Trophoblast cell (in vitro differentiated cells and primary cell): Measurements from ENCODE around the gene RLN1. TPM values are rescaled to one million over a fixed set of nuclear protein-coding genes. Genes with fewer than 3 reads are reported as not detected.
A peak's percentile ranks its signal among the peaks of the same experiment; 100 is the strongest.
"Not testable (repeated sequence)": the region's sequence is repeated elsewhere in the genome, so short reads cannot be mapped to it uniquely, and the experiment has no call there.

ENCODE experiments used
- DNase-seq, 2 donors: peaks; one replicate each; pipeline ENCODE4 v3.0.0-alpha.2; 2016
- H2AFZ ChIP-seq: 2 replicates; pipeline ENCODE4 v1.6.1; 2013; ENCODE audit warnings: low read length, moderate library complexity, mild to moderate bottlenecking; ENCODE audit not compliant: insufficient read depth, poor library complexity
- H2AK5ac ChIP-seq: 2 replicates; pipeline ENCODE4 v1.6.1; 2013; ENCODE audit warnings: mild to moderate bottlenecking, low read length
- H2BK120ac ChIP-seq: 2 replicates; pipeline ENCODE4 v1.6.1; 2013; ENCODE audit warnings: low read length, mild to moderate bottlenecking, moderate library complexity; ENCODE audit not compliant: insufficient read depth, poor library complexity
- H2BK12ac ChIP-seq: 2 replicates; pipeline ENCODE4 v1.6.1; 2013; ENCODE audit warnings: mild to moderate bottlenecking, low read length, moderate library complexity
- H2BK5ac ChIP-seq: 2 replicates; pipeline ENCODE4 v1.6.1; 2013; ENCODE audit warnings: low read length, low read depth, moderate library complexity, mild to moderate bottlenecking; ENCODE audit not compliant: poor library complexity
- H3K14ac ChIP-seq: 2 replicates; pipeline ENCODE4 v1.6.1; 2013; ENCODE audit warnings: mild to moderate bottlenecking, low read length
- H3K18ac ChIP-seq: 2 replicates; pipeline ENCODE4 v1.6.1; 2013; ENCODE audit warnings: mild to moderate bottlenecking, low read length
- H3K23ac ChIP-seq: 2 replicates; pipeline ENCODE4 v1.6.1; 2013; ENCODE audit warnings: low read length
- H3K27ac ChIP-seq: 2 replicates; pipeline ENCODE4 v1.5.1; 2013; ENCODE audit warnings: low read depth, mild to moderate bottlenecking, inconsistent platforms, low read length, moderate library complexity
- H3K27me3 ChIP-seq: 2 replicates; pipeline ENCODE4 v1.6.1; 2013; ENCODE audit warnings: inconsistent platforms, mild to moderate bottlenecking, low read length, moderate library complexity; ENCODE audit not compliant: insufficient read depth
- H3K36me3 ChIP-seq, 2 experiments: 1 replicate in 1 of 2; 2 replicates in 1 of 2; pipeline ENCODE4 v1.6.1; 2013; ENCODE audit warnings: low read length in 2 of 2, mild to moderate bottlenecking in 2 of 2, moderate library complexity in 1 of 2; ENCODE audit not compliant: insufficient read depth in 2 of 2, control insufficient read depth in 1 of 2
- H3K4ac ChIP-seq: 2 replicates; pipeline ENCODE4 v1.6.1; 2013; ENCODE audit warnings: low read depth, mild to moderate bottlenecking, low read length, moderate library complexity
- H3K4me1 ChIP-seq, 2 experiments: 1 replicate in 1 of 2; 2 replicates in 1 of 2; pipeline ENCODE4 v1.6.1; 2013; ENCODE audit warnings: low read length in 2 of 2, mild to moderate bottlenecking in 2 of 2, moderate library complexity in 1 of 2; ENCODE audit not compliant: insufficient read depth in 2 of 2, control insufficient read depth in 1 of 2
- H3K4me2 ChIP-seq: 2 replicates; pipeline ENCODE4 v1.6.1; 2013; ENCODE audit warnings: inconsistent platforms, mild to moderate bottlenecking, low read length, moderate library complexity
- H3K4me3 ChIP-seq: 2 replicates; pipeline ENCODE4 v1.5.1; 2013; ENCODE audit warnings: mild to moderate bottlenecking, low read depth, low read length, inconsistent platforms
- H3K79me1 ChIP-seq: one replicate; pipeline ENCODE4 v1.6.1; 2013; ENCODE audit warnings: low read length
- H3K79me2 ChIP-seq: 2 replicates; pipeline ENCODE4 v1.6.1; 2013; ENCODE audit warnings: low read length, mild to moderate bottlenecking; ENCODE audit not compliant: control insufficient read depth, insufficient read depth, poor library complexity
- H3K9ac ChIP-seq: 2 replicates; pipeline ENCODE4 v1.6.1; 2013; ENCODE audit warnings: mild to moderate bottlenecking, low read length
- H3K9me3 ChIP-seq: 2 replicates; pipeline ENCODE4 v1.6.1; 2013; ENCODE audit warnings: low read depth, mild to moderate bottlenecking, control low read depth, inconsistent platforms, low read length; ENCODE audit not compliant: insufficient read depth
- H4K12ac ChIP-seq: 2 replicates; pipeline ENCODE4 v1.6.1; 2013; ENCODE audit warnings: low read depth, mild to moderate bottlenecking, low read length, moderate library complexity
- H4K8ac ChIP-seq: 2 replicates; pipeline ENCODE4 v1.6.1; 2013; ENCODE audit warnings: low read depth, mild to moderate bottlenecking, low read length, moderate library complexity
- H4K91ac ChIP-seq: one replicate; pipeline ENCODE4 v1.6.1; 2013; ENCODE audit warnings: low read depth, mild to moderate bottlenecking, low read length, moderate library complexity
- WGBS: extraction: QIAGEN DNeasy Blood & Tissue Kit; methylation state at CpG from one replicate; pipeline ENCODE4 v1.1.7; 2013; ENCODE audit warnings: missing lambda C conversion rate; ENCODE audit not compliant: insufficient read length, insufficient coverage; ENCODE audit errors: extremely low coverage; 5-methylcytosine and 5-hydroxymethylcytosine counted together
- polyA plus RNA-seq: library from polyadenylated mRNA; stranded (reverse); fragments of 200-250 nt; gene quantifications from 2 replicates; pipeline ENCODE4 v1.2.3, GENCODE V29; 2013

Gene RLN1, protein sequence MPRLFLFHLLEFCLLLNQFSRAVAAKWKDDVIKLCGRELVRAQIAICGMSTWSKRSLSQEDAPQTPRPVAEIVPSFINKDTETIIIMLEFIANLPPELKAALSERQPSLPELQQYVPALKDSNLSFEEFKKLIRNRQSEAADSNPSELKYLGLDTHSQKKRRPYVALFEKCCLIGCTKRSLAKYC
- 1.0 and 1.1 TPM in 2 replicates for polyA plus RNA-seq

DNA sequence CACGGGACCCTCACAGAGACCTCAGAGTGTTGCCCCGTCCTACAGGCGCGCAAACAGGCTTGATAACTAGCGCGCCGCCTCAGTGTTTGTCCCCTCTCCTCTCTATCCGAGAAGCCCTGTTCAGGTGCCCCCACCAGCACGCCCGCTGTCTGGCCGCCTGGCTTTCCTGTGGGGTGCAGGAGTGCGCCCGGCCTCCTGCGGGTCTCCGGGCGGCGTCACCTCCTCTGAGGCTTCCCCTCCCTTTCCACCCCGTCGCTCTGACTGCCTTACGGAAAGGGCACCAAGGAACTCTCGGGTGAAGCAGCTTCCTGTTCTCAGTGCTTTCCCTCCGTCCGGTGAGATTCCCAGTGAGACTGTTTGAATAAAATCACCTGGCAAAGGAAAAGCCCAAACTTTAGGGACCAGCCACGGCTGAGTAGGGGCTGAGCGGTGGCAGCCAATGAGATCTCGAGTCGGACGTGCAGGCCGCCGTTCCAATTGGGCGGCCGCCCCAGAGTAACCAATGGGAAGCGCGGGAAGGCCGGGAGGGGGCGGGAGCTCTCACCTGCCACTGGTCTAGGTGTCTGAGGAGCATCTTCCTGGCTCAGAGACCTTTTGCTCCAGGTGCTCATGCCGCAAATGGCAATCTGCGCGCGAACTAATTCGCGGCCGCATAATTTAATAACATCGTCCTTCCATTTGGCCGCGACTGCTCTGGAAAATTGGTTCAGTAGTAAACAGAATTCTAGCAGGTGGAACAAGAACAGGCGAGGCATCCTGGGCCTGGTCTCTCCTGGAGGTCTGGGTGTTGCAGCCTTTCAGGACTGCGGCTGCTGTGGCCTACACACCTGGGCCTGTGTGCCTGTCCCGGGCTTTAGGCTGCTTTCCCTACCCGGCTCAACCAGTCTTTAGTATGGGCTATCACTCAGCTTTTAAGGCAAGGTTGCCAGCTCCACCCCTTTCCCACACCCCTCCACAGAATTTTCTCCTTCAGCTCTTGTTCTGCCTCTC, at the start of gene RLN1:
TSS of gene RLN1 (minus strand) at position 885 of the 990 bp plus-strand sequence. CDS start at position 755, 130 bp downstream.
- H3K79me1 ChIP-seq, H3K4me1 ChIP-seq, H3K4ac ChIP-seq, H4K91ac ChIP-seq, H2BK12ac ChIP-seq, H3K14ac ChIP-seq, H3K4me3 ChIP-seq, H3K18ac ChIP-seq, H3K9ac ChIP-seq, H3K9me3 ChIP-seq, H3K23ac ChIP-seq, H2AK5ac ChIP-seq, H3K27me3 ChIP-seq, H2BK120ac ChIP-seq, H3K27ac ChIP-seq, H2AFZ ChIP-seq, H3K36me3 ChIP-seq, H2BK5ac ChIP-seq, DNase-seq, H3K79me2 ChIP-seq, H4K12ac ChIP-seq: not testable (repeated sequence)
- no CpG with 5 or more reads among the region's 50 CpGs for WGBS
- Histone ChIP-seq H4K8ac (peak within 1 kb of the TSS; percentile 79), H3K4me2 (peak within 1 kb of the TSS; percentile 75)

DNA sequence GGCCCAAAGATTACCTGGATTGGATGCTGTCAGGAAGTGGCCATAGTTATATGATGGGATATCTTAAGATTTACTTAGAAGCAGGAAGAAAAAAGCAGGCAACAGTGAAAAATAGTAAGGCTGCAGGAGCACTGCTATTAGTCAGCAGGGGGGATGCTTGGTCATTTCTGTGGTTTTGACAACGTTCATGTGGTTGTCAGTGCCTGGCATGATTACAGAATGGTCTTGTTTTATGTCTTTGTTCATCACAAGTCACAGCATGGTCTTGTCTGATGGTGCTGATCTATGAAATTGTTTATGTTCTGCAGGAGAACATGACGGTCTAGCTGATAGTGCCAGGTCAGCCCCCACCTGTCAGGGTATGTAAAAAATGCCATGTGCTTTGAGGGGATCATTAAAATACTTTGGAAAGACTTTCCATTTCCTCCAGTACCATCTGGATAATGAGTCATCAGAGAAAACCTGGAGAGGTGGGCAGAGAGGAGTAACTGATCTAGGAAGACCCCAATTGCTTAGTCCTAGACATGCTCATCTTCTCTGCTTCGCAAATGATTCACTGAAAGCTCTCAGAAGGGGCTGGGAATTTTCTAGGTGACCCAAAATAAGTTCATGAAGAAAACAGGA, 49.5 kb upstream of the RLN1 start:
- no peak overlapping the region for H3K23ac ChIP-seq
- H3K27ac ChIP-seq = no peak overlapping the region
- H3K14ac ChIP-seq = no peak overlapping the region
- no peak overlapping the region for H4K91ac ChIP-seq
- no peak overlapping the region for H4K8ac ChIP-seq
- H3K9ac ChIP-seq = no peak overlapping the region
- no peaks in the 10 kb centered on the region for H3K36me3 ChIP-seq
- H3K4me1 ChIP-seq = peaks cover 2 to 8% of the 10 kb centered on the region in 2 experiments
- H3K27me3 ChIP-seq = no peaks in the 10 kb centered on the region
- peaks cover 6% of the 10 kb centered on the region for H3K79me1 ChIP-seq
- no peaks in the 10 kb centered on the region for H3K79me2 ChIP-seq
- H2AFZ ChIP-seq = no peak overlapping the region
- no peak for DNase-seq
- H2BK120ac ChIP-seq = no peak overlapping the region
- H2BK12ac ChIP-seq = no peak overlapping the region
- no peak overlapping the region for H3K4me3 ChIP-seq
- H3K4me2 ChIP-seq = no peak overlapping the region
- no peaks in the 10 kb centered on the region for H3K9me3 ChIP-seq
- WGBS = no CpG with 5 or more reads among the region's 3 CpGs
- no peak overlapping the region for H2BK5ac ChIP-seq
- H3K4ac ChIP-seq = no peak overlapping the region
- no peak overlapping the region for H4K12ac ChIP-seq
- no peak overlapping the region for H2AK5ac ChIP-seq
- no peak overlapping the region for H3K18ac ChIP-seq

DNA sequence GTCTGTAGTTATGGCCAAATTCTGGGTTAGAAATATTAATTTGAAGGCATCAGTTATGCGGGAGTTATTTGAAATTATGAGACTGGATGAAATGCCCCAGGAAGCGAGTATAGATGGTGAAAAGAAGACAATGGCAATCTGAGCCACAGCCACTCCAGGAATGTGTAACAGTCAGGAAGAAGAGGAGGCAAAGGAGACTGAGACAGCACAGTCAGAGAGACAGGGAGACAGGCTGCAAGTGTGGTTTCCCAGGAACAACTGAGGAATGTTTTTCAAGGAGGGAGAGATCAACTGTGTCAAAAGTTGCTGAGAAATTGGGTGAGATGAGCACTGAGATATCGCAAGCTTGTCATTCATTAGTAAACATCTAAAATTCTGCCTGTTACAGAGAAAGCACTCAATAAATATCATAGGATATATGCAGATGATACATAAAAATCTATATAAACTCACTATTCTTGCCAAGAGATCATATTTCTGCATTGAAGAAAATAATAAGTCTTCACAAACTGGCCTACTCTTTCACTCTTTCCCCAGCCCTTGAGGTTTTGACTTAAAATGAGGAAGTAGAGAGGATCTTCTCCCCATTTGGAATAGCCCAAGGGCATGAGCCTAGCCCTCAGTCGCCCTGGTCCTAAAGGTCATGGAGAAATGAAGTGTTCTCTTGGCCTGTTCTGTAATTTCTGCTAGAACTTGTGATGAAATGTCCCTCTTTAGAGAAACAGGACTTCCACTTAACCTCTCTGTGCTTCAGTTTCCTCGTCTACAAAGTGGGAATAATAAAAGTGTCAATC, 48.5 kb upstream of the RLN1 start:
- Histone ChIP-seq H2AFZ (no peak overlapping the region), H3K27ac (no peak overlapping the region), H2BK5ac (no peak overlapping the region), H3K14ac (no peak overlapping the region), H3K9ac (no peak overlapping the region), H2BK120ac (no peak overlapping the region), H3K4me2 (no peak overlapping the region), H3K4ac (no peak overlapping the region), H4K12ac (no peak overlapping the region), H4K91ac (no peak overlapping the region), H3K23ac (no peak overlapping the region), H3K4me3 (no peak overlapping the region), H3K79me2 (no peaks in the 10 kb centered on the region), H3K27me3 (no peaks in the 10 kb centered on the region), H3K18ac (no peak overlapping the region), H2BK12ac (no peak overlapping the region), H3K36me3 (no peaks in the 10 kb centered on the region), H3K79me1 (peaks cover 6% of the 10 kb centered on the region), H3K9me3 (no peaks in the 10 kb centered on the region), H2AK5ac (no peak overlapping the region), H3K4me1 (peaks cover 2 to 8% of the 10 kb centered on the region in 2 experiments), H4K8ac (no peak overlapping the region)
- no CpG with 5 or more reads among the region's 5 CpGs for WGBS
- no peak for DNase-seq

DNA sequence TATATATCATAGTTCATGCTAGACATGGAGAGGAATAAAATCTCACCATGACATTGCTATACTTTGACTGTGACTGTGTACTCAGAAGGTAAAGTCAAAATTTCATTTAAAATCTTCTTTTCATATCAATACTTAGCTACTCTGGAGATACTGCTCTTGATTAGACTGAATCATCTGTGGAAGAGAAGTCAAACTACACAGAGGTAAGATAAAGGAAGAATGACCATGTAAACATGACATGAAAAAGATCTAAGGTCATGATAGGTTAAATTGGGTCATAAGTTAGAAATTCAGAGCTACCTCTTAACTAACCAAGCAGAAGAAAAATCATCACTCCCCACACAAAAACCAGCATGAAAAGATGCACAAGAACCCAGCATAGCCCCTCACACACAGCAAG, 44.8 kb upstream of the RLN1 start:
- H3K9me3 ChIP-seq = no peaks in the 10 kb centered on the region
- no peak overlapping the region for H3K18ac ChIP-seq
- no peak overlapping the region for H3K14ac ChIP-seq
- no peak overlapping the region for H2BK12ac ChIP-seq
- no peak overlapping the region for H2AFZ ChIP-seq
- H3K4me3 ChIP-seq = no peak overlapping the region
- H3K27me3 ChIP-seq = no peaks in the 10 kb centered on the region
- no peak for DNase-seq
- H2BK5ac ChIP-seq = no peak overlapping the region
- no peak overlapping the region for H3K4ac ChIP-seq
- H3K79me2 ChIP-seq = no peaks in the 10 kb centered on the region
- H3K9ac ChIP-seq = no peak overlapping the region
- H4K91ac ChIP-seq = no peak overlapping the region
- H3K27ac ChIP-seq = no peak overlapping the region
- H2BK120ac ChIP-seq = no peak overlapping the region
- H2AK5ac ChIP-seq = no peak overlapping the region
- no peak overlapping the region for H4K8ac ChIP-seq
- H3K4me2 ChIP-seq = no peak overlapping the region
- no peak overlapping the region for H3K23ac ChIP-seq
- peaks cover 2 to 8% of the 10 kb centered on the region in 2 experiments for H3K4me1 ChIP-seq
- peaks cover 4% of the 10 kb centered on the region for H3K79me1 ChIP-seq
- no peaks in the 10 kb centered on the region for H3K36me3 ChIP-seq
- H4K12ac ChIP-seq = no peak overlapping the region
